ENCODE data around the gene PRSS21. TPM values are rescaled to one million over a fixed set of nuclear protein-coding genes. Genes with fewer than 3 reads are reported as not detected.

The PRSS21 gene
- total and polyA plus RNA-seq, 2 donors from 2014 or later, result 0.54 TPM; not detected in 1

DNA sequence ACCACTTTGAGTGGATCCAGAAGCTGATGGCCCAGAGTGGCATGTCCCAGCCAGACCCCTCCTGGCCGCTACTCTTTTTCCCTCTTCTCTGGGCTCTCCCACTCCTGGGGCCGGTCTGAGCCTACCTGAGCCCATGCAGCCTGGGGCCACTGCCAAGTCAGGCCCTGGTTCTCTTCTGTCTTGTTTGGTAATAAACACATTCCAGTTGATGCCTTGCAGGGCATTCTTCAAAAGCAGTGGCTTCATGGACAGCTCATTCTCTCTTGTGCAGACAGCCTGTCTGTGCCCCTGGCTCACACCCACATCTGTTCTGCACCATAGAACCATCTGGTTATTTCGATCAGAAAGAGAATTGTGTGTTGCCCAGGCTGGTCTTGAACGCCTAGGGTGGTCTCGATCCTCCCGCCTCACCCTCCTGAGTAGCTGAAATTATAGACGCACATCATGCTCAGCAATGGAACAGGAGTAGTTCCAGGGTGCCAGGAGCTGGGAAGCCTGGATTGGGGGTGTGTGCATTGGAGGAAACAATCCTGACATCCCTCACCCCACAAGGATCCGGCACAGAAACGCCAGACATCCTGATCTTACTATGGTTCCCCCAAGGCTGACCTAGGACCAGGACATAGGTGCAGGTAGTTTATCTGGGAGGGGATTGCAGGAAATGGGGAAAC is 4.6 kb downstream of the PRSS21 start:
- DNase-seq, result no peak
- no peak for FAIRE-seq
- no peaks in the 10 kb centered on the region for H3K27me3 ChIP-seq (ENCODE audit: control insufficient read depth, insufficient read depth, low read length)

DNA sequence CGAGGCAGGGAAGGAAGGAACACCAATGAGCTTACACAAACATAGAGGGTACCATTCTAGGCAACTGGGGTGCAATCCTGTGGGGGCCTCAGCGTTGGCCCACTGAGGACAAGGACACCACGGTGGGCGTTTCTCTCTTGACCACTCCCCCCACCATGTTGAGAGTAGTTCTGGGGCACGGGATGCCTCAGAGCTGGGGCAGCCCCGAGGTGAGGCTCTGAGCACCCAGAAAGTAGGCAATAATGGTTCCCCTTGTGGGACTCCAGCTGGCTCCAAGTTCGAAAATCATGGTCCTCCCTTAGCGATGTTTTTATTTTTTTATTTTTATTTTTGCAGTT is 5.1 kb downstream of the PRSS21 start:
- Histone ChIP-seq H3K4me1 (ENCODE audit: control insufficient read depth in 2 of 3, insufficient read depth in 2 of 3, low read depth in 1 of 3, low read length in 3 of 3) (no peaks in the 10 kb centered on the region), H3K27ac (ENCODE audit: low read depth in 2 of 2, low read length in 2 of 2) (no peak overlapping the region), H3K9ac (ENCODE audit: low read length in 3 of 3) (no peak overlapping the region), H3K36me3 (ENCODE audit: control insufficient read depth in 2 of 3, insufficient read depth in 3 of 3, low read length in 3 of 3) (no peaks in the 10 kb centered on the region), H3K4me3 (ENCODE audit: low read length in 3 of 3) (no peak overlapping the region), H3K27me3 (ENCODE audit: control insufficient read depth, insufficient read depth, low read length) (no peaks in the 10 kb centered on the region), H3K9me3 (ENCODE audit: control insufficient read depth in 2 of 3, insufficient read depth in 1 of 3, low read length in 3 of 3) (no peaks in the 10 kb centered on the region)
- no peak for DNase-seq
- TF ChIP-seq CTCF (IDR thresholded peaks at IDR 0.05; ENCODE audit: borderline replicate concordance, extremely low read depth, insufficient read depth), result no peak
- FAIRE-seq, result no peak
- intact Hi-C loops (cut with DNase I), result no loop called here

More for the DNA sequence above, 4.6 kb downstream of the PRSS21 start:
- no peak overlapping the region for H3K9ac ChIP-seq (ENCODE audit: low read length in 3 of 3)
- H3K27ac ChIP-seq (ENCODE audit: low read depth in 2 of 2, low read length in 2 of 2), result no peak overlapping the region
- intact Hi-C loops (cut with DNase I), result no loop called here
- H3K4me1 ChIP-seq (ENCODE audit: control insufficient read depth in 2 of 3, insufficient read depth in 2 of 3, low read depth in 1 of 3, low read length in 3 of 3), result no peaks in the 10 kb centered on the region
- H3K9me3 ChIP-seq (ENCODE audit: control insufficient read depth in 2 of 3, insufficient read depth in 1 of 3, low read length in 3 of 3), result no peaks in the 10 kb centered on the region
- no peak for TF ChIP-seq CTCF (IDR thresholded peaks at IDR 0.05; ENCODE audit: borderline replicate concordance, extremely low read depth, insufficient read depth)
- H3K4me3 ChIP-seq (ENCODE audit: low read length in 3 of 3), result no peak overlapping the region
- H3K36me3 ChIP-seq (ENCODE audit: control insufficient read depth in 2 of 3, insufficient read depth in 3 of 3, low read length in 3 of 3), result no peaks in the 10 kb centered on the region

GRCh38 chr16:2822496-2822895 is 5.5 kb downstream of the PRSS21 start:
- no peaks in the 10 kb centered on the region for H3K9me3 ChIP-seq (ENCODE audit: control insufficient read depth in 2 of 3, insufficient read depth in 1 of 3, low read length in 3 of 3)
- TF ChIP-seq CTCF (IDR thresholded peaks at IDR 0.05; ENCODE audit: borderline replicate concordance, extremely low read depth, insufficient read depth), result no peak
- no peaks in the 10 kb centered on the region for H3K4me1 ChIP-seq (ENCODE audit: control insufficient read depth in 2 of 3, insufficient read depth in 2 of 3, low read depth in 1 of 3, low read length in 3 of 3)
- H3K36me3 ChIP-seq (ENCODE audit: control insufficient read depth in 2 of 3, insufficient read depth in 3 of 3, low read length in 3 of 3), result no peaks in the 10 kb centered on the region
- H3K27me3 ChIP-seq (ENCODE audit: control insufficient read depth, insufficient read depth, low read length), result no peaks in the 10 kb centered on the region
- H3K9ac ChIP-seq (ENCODE audit: low read length in 3 of 3), result no peak overlapping the region
- DNase-seq (no peak), FAIRE-seq (no peak)
- intact Hi-C loops (cut with DNase I), result no loop called here
- H3K27ac ChIP-seq (ENCODE audit: low read depth in 2 of 2, low read length in 2 of 2), result no peak overlapping the region
- no peak overlapping the region for H3K4me3 ChIP-seq (ENCODE audit: low read length in 3 of 3)

- no peak for FAIRE-seq
- TF ChIP-seq CTCF (IDR thresholded peaks at IDR 0.05; ENCODE audit: borderline replicate concordance, extremely low read depth, insufficient read depth), result no peak
- no peak for DNase-seq
Observed at GRCh38 chr16:2824626-2825025, 7.6 kb downstream of the PRSS21 start.

More at GRCh38 chr16:2824626-2825025, 7.6 kb downstream of the PRSS21 start:
- Histone ChIP-seq H3K27ac (ENCODE audit: low read depth in 2 of 2, low read length in 2 of 2) (no peak overlapping the region), H3K9ac (ENCODE audit: low read length in 3 of 3) (no peak overlapping the region), H3K9me3 (ENCODE audit: control insufficient read depth in 2 of 3, insufficient read depth in 1 of 3, low read length in 3 of 3) (no peaks in the 10 kb centered on the region), H3K4me3 (ENCODE audit: low read length in 3 of 3) (no peak overlapping the region), H3K36me3 (ENCODE audit: control insufficient read depth in 2 of 3, insufficient read depth in 3 of 3, low read length in 3 of 3) (no peaks in the 10 kb centered on the region), H3K27me3 (ENCODE audit: control insufficient read depth, insufficient read depth, low read length) (no peaks in the 10 kb centered on the region), H3K4me1 (ENCODE audit: control insufficient read depth in 2 of 3, insufficient read depth in 2 of 3, low read depth in 1 of 3, low read length in 3 of 3) (no peaks in the 10 kb centered on the region)
- intact Hi-C loops (cut with DNase I), result no loop called here

All from kidney (tissue), 14 donors.